ENCODE measurements around the gene KIF22. TPM values are rescaled to one million over a fixed set of nuclear protein-coding genes. Genes with fewer than 3 reads are reported as not detected.

Gene KIF22
- total RNA-seq, 1 experiment from 2014 or later = 134 TPM

- Mint-ChIP-seq H3K36me3 (ENCODE audit: insufficient read depth, unreplicated experiment) (peaks cover 61% of the 10 kb centered on the region), H3K27ac (ENCODE audit: unreplicated experiment) (no peak overlapping the region), H3K4me3 (ENCODE audit: low read depth, unreplicated experiment) (no peak overlapping the region), H3K4me1 (ENCODE audit: low read depth, unreplicated experiment) (no peaks in the 10 kb centered on the region), H3K27me3 (ENCODE audit: unreplicated experiment) (no peaks in the 10 kb centered on the region), H3K9me3 (ENCODE audit: low read depth, unreplicated experiment) (no peaks in the 10 kb centered on the region)
- no peak for DNase-seq
- no peak for TF ChIP-seq CTCF (IDR thresholded peaks at IDR 0.05; ENCODE audit: unreplicated experiment)
- intact Hi-C loops (cut with micrococcal nuclease; ENCODE audit: unreplicated experiment) = no loop called here
- no TSS peak for BruUV-seq (replicated peaks)
- CTCF ChIA-PET = interaction anchor here (1.0 kb wide), 1 partner anchor 122 kb away, joined by 7 read pairs; the partner anchor contains the start of gene TMEM219
Observed at GRCh38 chr16:29839822-29840221, 49.3 kb downstream of the KIF22 start.

GRCh38 chr16:29840240-29840639 is 49.7 kb downstream of the KIF22 start:
- CTCF ChIA-PET = interaction anchor here (1.0 kb wide), 1 partner anchor 122 kb away, joined by 7 read pairs; the partner anchor contains the start of gene TMEM219
- intact Hi-C loops (cut with micrococcal nuclease; ENCODE audit: unreplicated experiment) = no loop called here
- no peak for TF ChIP-seq CTCF (IDR thresholded peaks at IDR 0.05; ENCODE audit: unreplicated experiment)
- H3K4me1 Mint-ChIP-seq (ENCODE audit: low read depth, unreplicated experiment) = no peaks in the 10 kb centered on the region
- no peaks in the 10 kb centered on the region for H3K27me3 Mint-ChIP-seq (ENCODE audit: unreplicated experiment)
- no peaks in the 10 kb centered on the region for H3K9me3 Mint-ChIP-seq (ENCODE audit: low read depth, unreplicated experiment)
- H3K27ac Mint-ChIP-seq (ENCODE audit: unreplicated experiment) = no peak overlapping the region
- no peak for DNase-seq
- peaks cover 62% of the 10 kb centered on the region for H3K36me3 Mint-ChIP-seq (ENCODE audit: insufficient read depth, unreplicated experiment)
- H3K4me3 Mint-ChIP-seq (ENCODE audit: low read depth, unreplicated experiment) = no peak overlapping the region
- no TSS peak for BruUV-seq (replicated peaks)

GRCh38 chr16:29841631-29842030 is 51.1 kb downstream of the KIF22 start:
- Mint-ChIP-seq H3K9me3 (ENCODE audit: low read depth, unreplicated experiment) (no peaks in the 10 kb centered on the region), H3K36me3 (ENCODE audit: insufficient read depth, unreplicated experiment) (peaks cover 66% of the 10 kb centered on the region), H3K27ac (ENCODE audit: unreplicated experiment) (no peak overlapping the region), H3K4me3 (ENCODE audit: low read depth, unreplicated experiment) (no peak overlapping the region), H3K27me3 (ENCODE audit: unreplicated experiment) (no peaks in the 10 kb centered on the region), H3K4me1 (ENCODE audit: low read depth, unreplicated experiment) (no peaks in the 10 kb centered on the region)
- no TSS peak for BruUV-seq (replicated peaks)
- CTCF ChIA-PET = interaction anchor here (0.5 kb wide), 1 partner anchor 13 kb away, joined by 5 read pairs; no protein-coding TSS in a partner anchor
- TF ChIP-seq CTCF (IDR thresholded peaks at IDR 0.05; ENCODE audit: unreplicated experiment) = no peak
- intact Hi-C loops (cut with micrococcal nuclease; ENCODE audit: unreplicated experiment) = no loop called here
- no peak for DNase-seq

GRCh38 chr16:29842732-29843346 is 52.3 kb downstream of the KIF22 start:
- no peak for TF ChIP-seq CTCF (IDR thresholded peaks at IDR 0.05; ENCODE audit: unreplicated experiment)
- no peaks in the 10 kb centered on the region for H3K27me3 Mint-ChIP-seq (ENCODE audit: unreplicated experiment)
- H3K9me3 Mint-ChIP-seq (ENCODE audit: low read depth, unreplicated experiment) = no peaks in the 10 kb centered on the region
- intact Hi-C loops (cut with micrococcal nuclease; ENCODE audit: unreplicated experiment) = no loop called here
- peaks cover 70% of the 10 kb centered on the region for H3K36me3 Mint-ChIP-seq (ENCODE audit: insufficient read depth, unreplicated experiment)
- BruUV-seq (replicated peaks) = no TSS peak
- CTCF ChIA-PET = no interaction called here
- H3K4me3 Mint-ChIP-seq (ENCODE audit: low read depth, unreplicated experiment) = no peak overlapping the region
- H3K27ac Mint-ChIP-seq (ENCODE audit: unreplicated experiment) = no peak overlapping the region
- no peak for DNase-seq
- no peaks in the 10 kb centered on the region for H3K4me1 Mint-ChIP-seq (ENCODE audit: low read depth, unreplicated experiment)

Data from Calu3 (cell line).